Retina (tissue), 1 donor: ENCODE measurements around the gene C6orf163.
"Not testable (repeated sequence)": the region's sequence is repeated elsewhere in the genome, so short reads cannot be mapped to it uniquely, and the experiment has no call there.

Source experiments
- DNase-seq: peaks from one replicate; pipeline ENCODE4 v3.0.0-alpha.2; 2016

C6orf163 gene

GRCh38 chr6:87344731-87345130, at the start of gene C6orf163:
Gene C6orf163, plus strand, starts transcription at chr6:87344813. Its CDS starts 287 bp downstream, at chr6:87345100.
- DNase-seq: no peak

GRCh38 chr6:87297119-87297518, 47.5 kb upstream of the C6orf163 start:
- DNase-seq: no peak

- DNase-seq: not testable (repeated sequence)
Observed at GRCh38 chr6:87301277-87301676, 43.3 kb upstream of the C6orf163 start.

- DNase-seq: no peak
Observed at GRCh38 chr6:87308970-87309369, 35.6 kb upstream of the C6orf163 start.

- no peak for DNase-seq
Observed at GRCh38 chr6:87312860-87313259, 31.8 kb upstream of the C6orf163 start.

- no peak for DNase-seq
Observed at GRCh38 chr6:87315071-87315470, 29.5 kb upstream of the C6orf163 start.

- DNase-seq: no peak
Observed at GRCh38 chr6:87319271-87319987, 25.2 kb upstream of the C6orf163 start.

- peak; percentile 95 for DNase-seq
Observed at GRCh38 chr6:87322304-87323212, 22.1 kb upstream of the C6orf163 start, which contains the start of gene SMIM8. Gene SMIM8, plus strand, starts transcription at chr6:87322588. Its CDS starts 14,444 bp downstream, at chr6:87337032.

- DNase-seq: not testable (repeated sequence)
Observed at GRCh38 chr6:87323880-87324279, 20.7 kb upstream of the C6orf163 start.

GRCh38 chr6:87330961-87331360, 13.7 kb upstream of the C6orf163 start:
- no peak for DNase-seq

GRCh38 chr6:87333033-87333432, 11.6 kb upstream of the C6orf163 start:
- no peak for DNase-seq

- no peak for DNase-seq
Observed at GRCh38 chr6:87333591-87334181, 10.9 kb upstream of the C6orf163 start.

GRCh38 chr6:87334683-87335082, 9.9 kb upstream of the C6orf163 start:
- no peak for DNase-seq

GRCh38 chr6:87336367-87336766, 8.2 kb upstream of the C6orf163 start:
- no peak for DNase-seq

- no peak for DNase-seq
Observed at GRCh38 chr6:87340230-87340629, 4.4 kb upstream of the C6orf163 start.

- no peak for DNase-seq
Observed at GRCh38 chr6:87341158-87341557, 3.5 kb upstream of the C6orf163 start.

GRCh38 chr6:87341899-87342298, 2.7 kb upstream of the C6orf163 start:
- DNase-seq: no peak

- no peak for DNase-seq
Observed at GRCh38 chr6:87342829-87343228, 1.8 kb upstream of the C6orf163 start.

- no peak for DNase-seq
Observed at GRCh38 chr6:87346700-87347099, 2.1 kb downstream of the C6orf163 start.

- DNase-seq: no peak
Observed at GRCh38 chr6:87349896-87350295, 5.3 kb downstream of the C6orf163 start.

- no peak for DNase-seq
Observed at GRCh38 chr6:87350516-87350915, 5.9 kb downstream of the C6orf163 start.

GRCh38 chr6:87351583-87351982, 7.0 kb downstream of the C6orf163 start:
- no peak for DNase-seq

- DNase-seq: no peak
Observed at GRCh38 chr6:87356181-87356580, 11.6 kb downstream of the C6orf163 start.
